Stomach (tissue), 4 donors: ENCODE data around the gene CEP112.

ENCODE experiments used
- POLR2A ChIP-seq, 4 donors: fragments of 450-650 bp; IDR thresholded peaks; one replicate each; pipeline ENCODE4 v1.6.1; 2016; ENCODE audit warnings: antibody characterized with exemption in 4 of 4, control low read depth in 2 of 4, mild to moderate bottlenecking in 1 of 4, moderate library complexity in 1 of 4
- POLR2AphosphoS5 ChIP-seq, 3 donors: sonication (generic); formaldehyde crosslinking; IDR thresholded peaks; one replicate each; pipeline ENCODE4 v1.6.1; 2016; ENCODE audit warnings: antibody characterized with exemption in 3 of 3
- TF ChIP-seq, protein P1 (sequence below), 7 experiments: fragments of 450-650 bp in 4 of 7; fragments of 200-600 bp in 3 of 7; sonication (generic) in 3 of 7; IDR thresholded peaks; one replicate each; pipeline ENCODE4 v1.5.1; 2016 to 2019; ENCODE audit warnings: antibody characterized with exemption in 7 of 7, control low read depth in 2 of 7, mild to moderate bottlenecking in 1 of 7

- TF ChIP-seq, protein P1, sequence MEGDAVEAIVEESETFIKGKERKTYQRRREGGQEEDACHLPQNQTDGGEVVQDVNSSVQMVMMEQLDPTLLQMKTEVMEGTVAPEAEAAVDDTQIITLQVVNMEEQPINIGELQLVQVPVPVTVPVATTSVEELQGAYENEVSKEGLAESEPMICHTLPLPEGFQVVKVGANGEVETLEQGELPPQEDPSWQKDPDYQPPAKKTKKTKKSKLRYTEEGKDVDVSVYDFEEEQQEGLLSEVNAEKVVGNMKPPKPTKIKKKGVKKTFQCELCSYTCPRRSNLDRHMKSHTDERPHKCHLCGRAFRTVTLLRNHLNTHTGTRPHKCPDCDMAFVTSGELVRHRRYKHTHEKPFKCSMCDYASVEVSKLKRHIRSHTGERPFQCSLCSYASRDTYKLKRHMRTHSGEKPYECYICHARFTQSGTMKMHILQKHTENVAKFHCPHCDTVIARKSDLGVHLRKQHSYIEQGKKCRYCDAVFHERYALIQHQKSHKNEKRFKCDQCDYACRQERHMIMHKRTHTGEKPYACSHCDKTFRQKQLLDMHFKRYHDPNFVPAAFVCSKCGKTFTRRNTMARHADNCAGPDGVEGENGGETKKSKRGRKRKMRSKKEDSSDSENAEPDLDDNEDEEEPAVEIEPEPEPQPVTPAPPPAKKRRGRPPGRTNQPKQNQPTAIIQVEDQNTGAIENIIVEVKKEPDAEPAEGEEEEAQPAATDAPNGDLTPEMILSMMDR (IDR thresholded peaks at IDR 0.05), result no peak
- no peak for TF ChIP-seq POLR2AphosphoS5 (IDR thresholded peaks at IDR 0.05)
- no peak for TF ChIP-seq POLR2A (IDR thresholded peaks at IDR 0.05)
Measured at GRCh38 chr17:65813306-65813705, 378.6 kb downstream of the CEP112 start.
